Stimulated activated CD4-positive, alpha-beta T cell treated with anti-CD3 and anti-CD28 coated beads, Interleukin-12 subunit alpha, Interleukin-12 subunit beta, amount 100 ng/mL, for 4 hours (primary cell): ENCODE measurements around the gene CHMP5.

Experiments
- DNase-seq: peaks from one replicate; pipeline ENCODE4 v3.0.0-alpha.2; 2020

The CHMP5 gene

GRCh38 chr9:33320230-33320567 is 55.4 kb downstream of the CHMP5 start:
- DNase-seq, result no peak

GRCh38 chr9:33320568-33321261 is 55.9 kb downstream of the CHMP5 start:
- DNase-seq, result no peak

- no peak for DNase-seq
Observed at GRCh38 chr9:33329117-33329563, 64.3 kb downstream of the CHMP5 start.

- DNase-seq, result no peak
Observed at GRCh38 chr9:33329979-33330378, 65.1 kb downstream of the CHMP5 start.

- no peak for DNase-seq
Observed at GRCh38 chr9:33331377-33331891, 66.6 kb downstream of the CHMP5 start.
